HG03460 (cell line): ENCODE data around the gene CHTOP.

Experiments
- ATAC-seq: cut with Tn5 transposase; IDR thresholded peaks from one replicate; pipeline ENCODE4 v1.9.1; 2021; ENCODE audit not compliant: unreplicated experiment

Gene CHTOP

DNA sequence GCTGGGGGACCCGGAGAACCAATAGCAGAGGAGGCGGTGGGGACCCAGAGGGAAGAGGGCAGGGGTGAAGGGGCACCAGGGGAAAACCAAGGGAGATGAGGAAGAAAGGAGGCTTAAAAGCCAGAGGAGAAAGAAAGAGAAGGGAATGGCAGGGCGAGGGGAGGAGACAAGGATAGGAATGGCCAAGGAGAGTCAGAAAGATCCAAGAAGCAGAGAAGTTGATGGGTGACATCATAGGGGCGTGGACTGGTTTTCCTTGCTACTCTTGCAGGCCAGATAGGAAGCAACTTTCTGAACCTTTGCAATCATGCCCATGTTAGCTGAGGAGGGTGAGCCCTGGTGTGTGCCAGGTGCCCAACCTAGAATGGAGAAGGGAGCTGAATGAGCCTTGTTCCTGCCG lies 50.0 kb downstream of the CHTOP start:
- ATAC-seq, result no peak

DNA sequence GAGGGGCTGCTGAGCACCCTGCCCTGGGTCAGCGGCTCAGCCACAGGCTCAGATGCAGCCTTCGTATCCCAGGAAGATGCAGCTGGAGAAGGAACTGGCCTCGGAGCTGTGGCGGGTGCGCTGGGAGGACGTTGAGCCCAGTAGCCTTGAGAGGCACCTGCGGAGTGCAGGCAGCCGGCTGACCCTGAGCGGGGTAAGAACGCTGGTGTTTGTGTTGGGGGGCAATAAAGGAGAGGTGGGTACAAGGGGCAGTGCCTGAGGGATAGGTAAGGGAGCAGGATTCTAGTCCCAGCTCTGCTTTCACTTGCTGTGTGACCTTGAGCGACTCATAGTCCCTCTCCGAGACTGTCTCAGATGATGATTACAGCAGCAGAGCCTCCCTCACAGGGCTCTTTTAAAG lies 51.0 kb downstream of the CHTOP start:
- ATAC-seq, result no peak

DNA sequence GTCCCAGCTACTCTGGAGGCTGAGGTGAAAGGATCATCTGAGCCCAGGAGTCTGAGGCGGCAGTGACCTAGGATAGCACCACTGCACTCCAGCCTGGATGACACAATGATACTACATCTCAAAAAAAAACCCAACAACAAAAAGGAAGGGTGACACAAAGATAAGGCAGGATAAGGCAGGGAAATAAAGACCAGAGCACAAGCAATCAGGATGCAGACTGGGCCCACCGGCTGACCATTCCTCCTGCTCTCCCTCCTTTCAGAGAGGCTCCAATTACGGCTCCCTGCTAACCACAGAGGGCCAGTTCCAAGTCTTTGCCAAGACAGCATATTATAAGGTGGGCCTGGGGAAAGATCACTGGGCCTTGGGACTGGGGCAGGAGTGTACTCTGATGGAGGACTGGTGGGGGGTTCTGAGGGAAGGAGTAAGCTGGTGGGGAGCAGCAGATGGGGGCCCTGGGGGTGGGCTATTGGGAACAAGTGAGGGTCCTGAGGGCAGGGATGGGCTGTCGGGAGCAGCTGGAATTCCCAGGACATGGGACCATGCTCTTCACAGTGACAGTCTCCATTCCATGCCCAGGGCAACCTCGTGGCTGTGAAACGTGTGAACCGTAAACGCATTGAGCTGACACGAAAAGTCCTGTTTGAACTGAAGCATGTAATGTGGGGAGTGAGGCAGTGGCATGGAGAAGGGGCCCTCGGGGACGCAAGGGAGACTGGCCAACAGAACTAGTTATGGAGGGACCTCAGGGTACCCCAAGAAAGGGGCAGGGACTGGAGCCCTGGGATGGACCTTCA lies 51.9 kb downstream of the CHTOP start:
- ATAC-seq, result no peak

DNA sequence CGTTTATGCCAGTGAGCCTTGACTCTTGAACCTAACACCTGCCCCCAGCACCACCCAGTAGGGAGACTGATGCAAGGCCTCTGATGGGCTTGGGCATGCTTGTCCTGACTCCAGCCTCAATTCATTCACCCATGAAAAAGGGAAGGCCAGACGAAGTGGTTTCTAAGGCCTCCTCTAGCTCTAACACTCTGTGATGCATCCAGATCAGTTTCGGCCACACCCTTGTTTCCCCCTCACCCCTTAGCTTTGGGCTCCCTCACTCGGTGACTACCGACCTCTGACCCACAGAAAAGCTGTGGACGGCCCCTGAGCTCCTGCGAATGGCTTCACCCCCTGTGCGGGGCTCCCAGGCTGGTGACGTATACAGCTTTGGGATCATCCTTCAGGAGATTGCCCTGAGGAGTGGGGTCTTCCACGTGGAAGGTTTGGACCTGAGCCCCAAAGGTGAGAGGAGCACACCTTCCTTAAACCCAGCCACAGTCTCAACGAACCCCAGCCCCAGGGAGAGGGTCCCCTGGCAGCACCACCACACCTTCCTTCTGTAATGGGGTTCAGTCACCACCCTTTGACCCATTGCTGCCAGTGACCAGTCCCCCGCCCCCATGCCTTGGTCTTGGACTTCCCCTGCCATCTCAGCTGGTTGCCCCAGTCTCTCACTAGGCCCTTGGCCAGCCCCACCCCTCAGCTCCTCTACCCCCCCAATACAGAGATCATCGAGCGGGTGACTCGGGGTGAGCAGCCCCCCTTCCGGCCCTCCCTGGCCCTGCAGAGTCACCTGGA lies 53.7 kb downstream of the CHTOP start:
- no peak for ATAC-seq

DNA sequence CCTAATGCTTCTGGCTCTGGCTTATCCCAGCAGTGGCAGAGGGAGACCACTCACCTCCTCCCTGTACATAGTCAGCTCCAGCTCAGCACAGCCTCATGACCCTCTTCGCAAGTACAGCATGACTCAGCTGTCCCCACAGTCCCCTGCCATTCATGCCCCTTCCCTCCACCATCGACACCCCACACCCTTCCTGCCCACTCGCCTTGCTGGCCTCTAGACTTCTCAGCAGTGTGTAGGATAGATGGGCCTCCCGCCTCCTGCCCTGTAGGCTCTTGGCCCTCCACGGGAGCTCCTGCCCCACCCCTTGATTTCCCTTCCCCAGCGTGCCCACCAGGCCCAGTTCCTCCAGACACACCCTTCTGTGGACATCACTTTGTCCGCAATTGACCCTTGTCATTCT lies 54.4 kb downstream of the CHTOP start:
- no peak for ATAC-seq

DNA sequence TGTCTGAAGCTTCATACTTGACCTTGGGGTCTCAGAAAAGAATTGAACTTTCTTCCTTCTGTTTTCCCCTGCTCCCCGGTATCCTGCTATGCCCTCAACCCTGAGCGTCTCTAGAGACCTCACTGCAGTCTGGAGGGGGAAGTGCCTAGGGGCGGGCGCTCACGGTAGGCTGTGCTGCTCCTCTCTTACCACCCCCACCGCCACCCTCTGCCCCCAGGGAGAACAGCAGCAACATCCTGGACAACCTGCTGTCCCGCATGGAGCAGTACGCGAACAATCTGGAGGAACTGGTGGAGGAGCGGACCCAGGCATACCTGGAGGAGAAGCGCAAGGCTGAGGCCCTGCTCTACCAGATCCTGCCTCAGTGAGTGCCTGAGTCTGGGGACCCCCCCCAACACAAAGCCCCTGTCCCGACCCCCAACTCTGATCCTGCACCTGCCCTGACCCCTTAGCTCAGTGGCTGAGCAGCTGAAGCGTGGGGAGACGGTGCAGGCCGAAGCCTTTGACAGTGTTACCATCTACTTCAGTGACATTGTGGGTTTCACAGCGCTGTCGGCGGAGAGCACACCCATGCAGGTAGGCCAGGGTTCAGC lies 55.0 kb downstream of the CHTOP start:
- ATAC-seq, result no peak

DNA sequence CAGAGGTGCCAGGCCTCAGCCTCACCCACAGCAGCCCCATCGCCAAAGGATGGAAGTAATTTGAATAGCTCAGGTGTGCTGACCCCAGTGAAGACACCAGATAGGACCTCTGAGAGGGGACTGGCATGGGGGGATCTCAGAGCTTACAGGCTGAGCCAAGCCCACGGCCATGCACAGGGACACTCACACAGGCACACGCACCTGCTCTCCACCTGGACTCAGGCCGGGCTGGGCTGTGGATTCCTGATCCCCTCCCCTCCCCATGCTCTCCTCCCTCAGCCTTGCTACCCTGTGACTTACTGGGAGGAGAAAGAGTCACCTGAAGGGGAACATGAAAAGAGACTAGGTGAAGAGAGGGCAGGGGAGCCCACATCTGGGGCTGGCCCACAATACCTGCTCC lies 59.6 kb downstream of the CHTOP start:
- ATAC-seq, result no peak
